Stimulated activated CD4-positive, alpha-beta T cell treated with anti-CD3 and anti-CD28 coated beads, Interleukin-4, amount 100 ng/mL, for 1 hour (primary cell): ENCODE data around the gene PFDN2.
"Not testable (repeated sequence)": the region's sequence is repeated elsewhere in the genome, so short reads cannot be mapped to it uniquely, and the experiment has no call there.

ENCODE experiments used
- DNase-seq: peaks from one replicate; pipeline ENCODE4 v3.0.0-alpha.2; 2020

Gene PFDN2

GRCh38 chr1:161079436-161080110 is 38.3 kb downstream of the PFDN2 start:
- no peak for DNase-seq

- no peak for DNase-seq
Measured at GRCh38 chr1:161077426-161077825, 40.4 kb downstream of the PFDN2 start.

GRCh38 chr1:161076410-161076809 is 41.4 kb downstream of the PFDN2 start:
- no peak for DNase-seq

- no peak for DNase-seq
Measured at GRCh38 chr1:161074676-161075368, 43.0 kb downstream of the PFDN2 start.

DNA sequence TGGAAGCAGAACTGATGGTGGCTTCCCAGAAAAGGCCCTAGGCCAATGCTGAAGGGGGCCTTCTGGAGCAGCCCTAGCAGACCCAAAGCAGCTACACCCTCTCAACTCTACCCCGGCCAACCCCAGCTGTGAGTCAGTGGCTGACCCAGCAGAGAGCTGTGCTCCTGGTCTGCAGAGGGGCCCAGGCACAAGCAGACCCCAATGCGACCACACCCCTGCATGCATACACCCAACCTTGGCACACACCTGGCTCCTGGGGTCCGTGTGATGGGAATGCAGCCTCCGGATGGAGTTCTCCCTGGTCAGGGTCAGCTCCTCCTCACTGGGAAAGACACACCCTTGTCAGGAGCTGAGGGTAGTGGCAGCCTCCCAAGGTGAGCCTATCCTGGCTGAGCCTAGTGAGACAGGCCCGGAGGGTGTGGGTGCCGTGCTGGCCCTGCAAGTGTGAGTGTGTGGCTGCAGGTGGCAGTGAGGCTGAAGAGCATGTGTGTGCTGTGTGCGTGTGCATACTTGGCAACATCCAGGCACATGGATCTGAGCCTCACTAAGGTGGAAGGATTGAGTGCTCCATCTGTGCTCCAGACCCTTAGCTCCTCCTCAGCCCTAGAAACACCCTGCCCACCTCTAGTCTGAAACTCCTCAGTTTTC is 44.2 kb downstream of the PFDN2 start:
- DNase-seq = no peak

GRCh38 chr1:161072751-161073449 is 44.9 kb downstream of the PFDN2 start:
- no peak for DNase-seq

- peak; percentile 48 for DNase-seq
Measured at GRCh38 chr1:161071886-161072371, 45.9 kb downstream of the PFDN2 start.

DNA sequence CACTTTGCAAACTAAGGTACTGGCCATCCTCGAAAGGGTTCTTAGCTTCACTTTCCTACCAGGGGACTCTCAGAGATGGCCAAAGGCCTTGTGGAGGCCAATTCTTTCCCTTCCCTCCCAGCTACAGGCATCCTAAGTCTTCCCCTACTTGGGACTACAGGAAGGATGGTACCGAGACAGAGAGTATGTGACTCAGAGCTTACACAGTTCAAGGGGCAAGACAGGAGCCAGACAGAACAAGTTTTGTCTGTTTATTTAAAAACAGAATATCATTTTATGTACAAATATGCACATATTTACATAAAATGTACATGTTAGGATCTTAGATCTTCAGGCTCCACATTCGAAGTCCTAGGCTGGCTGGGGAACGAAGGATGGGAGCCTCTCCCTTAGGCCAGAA is 47.1 kb downstream of the PFDN2 start:
- DNase-seq = no peak

- DNase-seq = peak; percentile 65
Measured at GRCh38 chr1:161069731-161070270, 48.0 kb downstream of the PFDN2 start, which contains the start of gene ARHGAP30. TSS of gene ARHGAP30 (minus strand) at chr1:161069891. CDS start at chr1:161069624, 267 bp downstream.

- DNase-seq = no peak
Measured at GRCh38 chr1:161069241-161069640, 48.6 kb downstream of the PFDN2 start.

- peak; percentile 69 for DNase-seq
Measured at GRCh38 chr1:161068306-161069234, 49.3 kb downstream of the PFDN2 start.

DNA sequence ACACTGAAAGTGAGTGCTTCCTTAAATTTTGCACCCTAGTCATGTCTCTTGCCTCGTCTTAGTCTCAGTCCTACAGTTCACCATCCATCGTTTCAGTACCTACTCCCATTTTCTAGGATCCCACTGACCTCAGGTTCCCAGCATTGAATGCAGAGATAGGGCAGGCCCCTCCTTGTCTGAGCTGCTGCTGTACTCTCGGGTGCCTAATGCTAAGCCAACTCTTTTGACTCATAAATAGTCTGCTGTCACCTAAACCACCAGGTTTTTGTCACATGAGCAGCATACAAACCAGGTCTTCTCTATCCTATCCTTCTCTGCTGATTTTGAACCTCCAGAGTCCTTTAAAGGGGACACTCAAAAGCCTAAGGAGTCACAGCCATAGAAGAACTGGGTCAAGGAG is 51.1 kb downstream of the PFDN2 start:
- DNase-seq = no peak

DNA sequence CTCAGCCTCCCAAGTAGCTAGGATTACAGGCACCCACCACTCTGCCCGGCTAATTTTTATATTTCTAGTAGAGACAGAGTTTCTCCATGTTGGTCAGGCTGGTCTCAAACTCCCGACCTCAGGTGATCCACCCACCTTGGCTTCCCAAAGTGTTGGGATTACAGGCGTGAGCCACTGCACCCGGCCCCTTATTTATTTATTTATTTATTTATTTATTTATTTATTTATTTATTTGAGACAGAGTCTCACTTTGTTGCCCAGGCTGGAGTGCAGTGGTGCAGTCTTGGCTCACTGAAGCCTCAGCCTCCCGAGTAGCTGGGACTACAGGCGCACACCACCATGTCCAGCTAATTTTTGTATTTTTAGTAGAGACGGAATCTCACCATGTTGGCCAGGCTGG is 52.2 kb downstream of the PFDN2 start:
- not testable (repeated sequence) for DNase-seq

- DNase-seq = not testable (repeated sequence)
Measured at GRCh38 chr1:161063936-161064335, 53.9 kb downstream of the PFDN2 start.

DNA sequence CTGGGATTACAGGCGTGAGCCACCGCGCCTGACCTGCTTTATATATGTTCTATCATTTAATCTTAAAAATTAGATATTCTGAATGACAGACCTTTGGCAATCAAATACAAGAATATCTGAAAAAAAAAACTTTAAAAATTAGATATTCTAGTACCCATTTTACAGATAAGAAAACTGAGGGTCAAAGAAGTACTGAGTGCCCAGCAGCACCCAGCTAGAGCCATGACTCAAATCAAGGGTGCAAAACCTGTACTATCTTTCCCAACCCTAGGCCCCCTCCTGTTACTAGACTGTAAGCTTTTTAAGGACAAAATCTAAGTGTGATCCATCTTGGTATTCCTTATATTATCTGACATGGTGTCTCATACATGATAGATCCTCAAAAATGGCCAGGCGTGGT is 56.4 kb downstream of the PFDN2 start:
- DNase-seq = no peak

GRCh38 chr1:161059293-161059692 is 58.5 kb downstream of the PFDN2 start:
- no peak for DNase-seq

DNA sequence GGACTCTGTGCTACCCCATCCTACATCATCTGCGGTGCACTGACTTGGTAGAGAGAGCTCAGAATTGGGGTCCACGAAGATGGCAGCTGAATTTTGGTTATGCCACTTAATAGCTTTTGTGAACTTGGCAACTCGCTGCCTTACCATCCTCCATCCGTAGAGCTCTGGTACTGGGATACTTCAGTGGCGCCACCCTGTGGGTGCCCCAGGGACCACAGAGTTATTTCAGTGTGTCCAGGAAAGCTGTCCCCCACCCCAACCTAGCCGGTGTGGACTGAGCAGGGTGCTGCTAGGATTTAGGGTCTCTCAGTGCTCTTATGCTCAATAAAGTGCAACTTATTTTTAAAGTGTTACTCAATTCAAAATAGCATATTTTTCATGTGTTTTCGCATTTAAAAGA is 63.0 kb downstream of the PFDN2 start:
- no peak for DNase-seq

- DNase-seq = no peak
Measured at GRCh38 chr1:161054232-161054631, 63.6 kb downstream of the PFDN2 start.

DNA sequence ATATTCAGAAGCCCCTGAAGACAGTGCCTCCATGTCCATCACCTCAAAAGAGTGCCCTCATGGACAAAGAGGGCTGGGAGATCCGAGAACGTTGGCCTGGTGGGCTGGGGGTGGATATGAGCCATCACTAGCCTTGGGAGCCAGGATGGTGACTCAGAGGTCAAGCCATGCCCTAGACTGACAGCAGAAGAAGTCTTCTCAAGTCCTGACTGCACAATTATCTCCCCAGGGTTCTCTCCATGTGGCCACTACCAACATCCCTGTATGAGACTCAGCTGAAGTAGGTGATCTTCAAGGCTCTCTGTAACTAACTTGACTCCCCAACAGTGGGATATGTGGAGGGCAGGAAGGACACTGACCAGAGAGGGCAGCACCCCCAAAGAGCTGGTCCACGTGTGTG is 64.9 kb downstream of the PFDN2 start:
- no peak for DNase-seq

DNA sequence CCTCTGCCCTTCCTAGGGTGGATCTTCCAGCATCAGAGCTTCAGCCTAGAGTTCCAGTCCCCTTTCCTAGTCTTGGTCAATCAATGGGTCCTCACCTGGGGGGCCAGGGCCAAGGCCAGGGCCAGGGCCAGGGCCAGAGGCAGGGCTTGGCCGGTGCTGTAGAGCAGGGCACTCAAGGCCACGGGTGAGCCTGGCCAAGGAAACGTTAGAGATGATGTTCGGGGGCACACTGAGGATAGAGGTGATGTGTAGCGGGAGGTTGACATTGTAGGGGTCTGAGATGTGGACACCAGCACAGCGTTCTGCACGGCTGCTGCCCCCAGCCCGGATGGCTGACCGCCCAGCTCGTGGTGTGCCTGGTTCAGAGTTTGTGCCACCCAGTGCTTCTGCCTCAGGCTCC is 66.6 kb downstream of the PFDN2 start:
- no peak for DNase-seq
